HG02885 (cell line): ENCODE results near the gene MAP3K14.
A peak's percentile ranks its signal among the peaks of the same experiment; 100 is the strongest.

Source experiments
- ATAC-seq: cut with Tn5 transposase; IDR thresholded peaks from one replicate; pipeline ENCODE4 v1.9.1; 2021; ENCODE audit warnings: mild to moderate bottlenecking; ENCODE audit not compliant: unreplicated experiment, poor library complexity

MAP3K14 gene

DNA sequence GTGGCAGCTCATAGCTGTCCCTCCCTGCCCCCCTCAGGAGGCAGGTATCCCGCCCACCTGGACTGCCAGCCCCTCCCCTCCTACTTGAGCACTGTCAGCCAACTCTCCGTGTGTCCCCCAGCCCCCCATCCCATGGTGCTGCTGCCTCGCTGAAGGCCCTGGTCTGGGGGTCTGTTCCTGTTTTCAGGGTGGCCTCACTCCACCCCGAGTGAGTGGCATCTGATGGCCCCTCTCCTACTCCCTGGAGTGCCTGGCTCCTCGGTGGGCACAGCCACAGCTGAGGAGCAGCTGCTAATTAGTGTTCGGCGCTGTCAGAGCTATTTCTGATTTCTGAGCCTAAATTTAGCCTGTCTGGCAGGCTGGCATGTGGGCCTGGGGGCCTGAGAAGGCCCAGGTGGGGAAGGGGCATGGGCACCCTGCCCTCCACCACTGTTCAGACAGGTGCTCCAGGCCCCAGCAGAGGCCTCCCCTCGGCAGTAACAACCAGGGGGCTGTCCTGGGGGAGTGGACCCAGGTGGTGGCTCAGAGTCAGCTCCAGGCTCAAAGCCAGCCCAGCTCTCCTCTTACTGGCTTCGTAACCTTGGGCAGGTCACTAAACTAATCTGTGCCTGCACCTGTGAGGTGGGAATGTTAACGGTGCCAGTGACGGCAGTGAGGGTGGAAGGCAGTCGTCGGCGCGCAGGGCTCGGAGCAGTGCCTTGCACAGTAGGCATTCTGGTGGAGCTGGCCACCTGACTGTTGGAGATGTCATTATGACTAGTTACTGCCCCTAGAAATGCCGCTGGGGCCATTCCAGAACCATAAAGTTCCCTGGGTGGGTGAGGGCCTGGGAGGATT is 88.7 kb downstream of the MAP3K14 start:
- ATAC-seq: no peak

- ATAC-seq: no peak
These were observed 89.5 kb downstream of the MAP3K14 start for GRCh38 chr17:45227101-45227925.

DNA sequence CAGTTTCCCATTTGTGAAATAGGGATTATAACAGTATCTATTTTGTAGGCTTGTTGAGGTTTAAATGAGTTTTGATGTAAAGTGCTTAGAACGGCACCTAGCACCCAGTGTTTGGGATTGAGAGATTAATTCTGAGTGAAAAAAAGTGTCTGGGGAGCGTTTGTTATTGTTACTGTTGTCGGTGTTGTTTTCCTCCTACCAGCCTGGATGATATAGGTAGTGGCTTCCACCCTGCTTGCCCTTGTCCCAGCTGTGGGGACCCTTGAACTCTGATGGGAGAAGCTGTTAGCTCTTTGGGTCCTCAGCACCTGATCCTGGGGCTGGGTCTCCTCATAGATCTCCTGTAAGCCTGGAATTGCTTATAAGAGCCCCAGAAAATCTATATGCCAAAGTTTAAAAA is 90.2 kb downstream of the MAP3K14 start:
- no peak for ATAC-seq

GRCh38 chr17:45225964-45226530 is 90.8 kb downstream of the MAP3K14 start:
- peak; percentile 55 for ATAC-seq

DNA sequence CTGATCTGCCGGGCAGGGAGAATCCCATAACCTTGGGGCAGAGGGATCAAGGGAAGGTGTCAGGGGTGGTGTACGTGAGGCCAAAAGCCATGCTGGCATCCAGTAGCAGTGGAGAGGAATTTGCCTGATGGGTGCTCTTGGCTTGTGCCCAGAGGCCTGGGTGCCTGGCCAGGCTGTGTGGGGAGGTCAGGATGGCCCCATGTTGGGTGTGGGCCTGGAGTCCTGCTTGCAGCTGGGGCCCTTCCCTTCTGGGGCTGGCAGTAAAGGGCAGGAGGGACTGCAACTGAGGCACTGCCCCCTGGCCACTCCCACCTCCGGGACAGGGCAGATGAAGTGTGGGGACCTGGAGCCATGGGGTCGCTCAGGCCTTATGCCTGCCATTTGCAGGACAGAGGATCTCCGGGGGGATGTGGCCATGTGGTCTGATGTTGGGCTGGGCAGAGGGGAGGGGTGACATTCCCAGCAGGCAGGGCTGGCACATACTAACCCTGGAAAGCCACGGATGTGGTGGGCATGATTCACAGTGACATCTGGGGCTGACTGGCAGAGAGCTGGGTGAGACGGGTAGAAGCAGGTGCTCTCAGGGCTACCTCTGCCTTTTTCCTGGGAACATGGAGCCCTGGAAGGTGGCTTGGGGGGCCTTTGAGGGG is 91.6 kb downstream of the MAP3K14 start:
- no peak for ATAC-seq

DNA sequence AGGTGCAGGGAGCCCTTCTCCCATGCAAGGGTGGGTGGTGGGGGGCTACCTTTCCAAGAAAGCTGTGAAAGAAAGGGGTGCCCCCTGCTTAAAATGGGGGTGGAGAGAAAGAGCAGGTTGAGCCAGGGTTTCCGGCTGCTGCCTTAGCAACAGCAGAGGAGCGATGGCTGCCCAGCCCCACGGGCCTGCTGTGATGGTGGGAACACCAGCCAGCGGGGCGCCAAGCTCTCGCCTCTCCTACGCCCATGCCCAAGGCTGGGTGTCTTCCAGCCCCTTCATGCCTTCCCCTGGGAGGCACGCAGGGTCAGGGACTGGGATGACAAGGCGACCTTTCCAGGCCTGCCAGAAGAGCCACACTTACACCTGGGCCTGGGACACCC is 92.2 kb downstream of the MAP3K14 start:
- no peak for ATAC-seq

GRCh38 chr17:45223539-45224528 is 93.0 kb downstream of the MAP3K14 start:
- ATAC-seq: no peak

- ATAC-seq: no peak
These were observed 93.8 kb downstream of the MAP3K14 start for GRCh38 chr17:45222996-45223538.

GRCh38 chr17:45222289-45222995 is 94.4 kb downstream of the MAP3K14 start:
- ATAC-seq: no peak

- ATAC-seq: no peak
These were observed 94.9 kb downstream of the MAP3K14 start for GRCh38 chr17:45222014-45222288.

GRCh38 chr17:45221081-45222013 is 95.5 kb downstream of the MAP3K14 start, which contains the start of gene FMNL1:
Gene FMNL1 (plus strand): TSS chr17:45221885. CDS start chr17:45222125, 240 bp downstream.
- ATAC-seq: peak; percentile 23

DNA sequence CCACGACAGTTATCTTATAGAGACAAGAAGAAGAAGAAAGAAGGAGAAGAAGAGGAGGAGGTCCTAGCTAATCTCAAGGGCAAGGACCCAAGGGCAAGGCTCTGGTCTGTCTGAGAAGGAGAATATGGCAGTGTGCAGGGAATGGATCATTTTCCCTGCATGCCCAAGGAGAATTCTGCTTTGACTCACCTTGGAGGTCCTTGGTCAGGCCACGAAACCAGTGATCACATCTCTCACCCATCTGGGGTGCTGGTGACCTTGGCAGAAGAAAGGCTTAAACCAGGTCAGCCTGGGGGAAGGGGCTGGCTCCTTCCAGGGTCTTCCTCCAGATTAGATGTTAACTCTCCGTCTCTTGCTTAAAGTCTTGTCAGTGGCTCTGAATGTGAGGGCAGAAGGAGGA is 96.7 kb downstream of the MAP3K14 start:
- ATAC-seq: no peak

GRCh38 chr17:45218895-45219661 is 97.7 kb downstream of the MAP3K14 start:
- no peak for ATAC-seq
